Measurements from ENCODE around the gene UQCRC2. TPM values are rescaled to one million over a fixed set of nuclear protein-coding genes. Genes with fewer than 3 reads are reported as not detected.

Gene UQCRC2
- total and polyA plus RNA-seq, 10 of the 15 experiments (the other 5 are each of a cell fraction or from before 2014, with no cell fraction given), result 256 to 563 (median 327) TPM

GRCh38 chr16:21952793-21953540, at the start of gene UQCRC2 (continued):
- peak; percentile 99 for TF ChIP-seq SKIL (IDR thresholded peaks at IDR 0.05; ENCODE audit: low read depth, poor library complexity, severe bottlenecking)
- TF ChIP-seq ZBED1 (IDR thresholded peaks at IDR 0.05; ENCODE audit: borderline replicate concordance), result no peak
- peak; percentile 100 for TF ChIP-seq CHD1 (IDR thresholded peaks at IDR 0.05; ENCODE audit: low read depth, low read length)
- TF ChIP-seq, protein P1, sequence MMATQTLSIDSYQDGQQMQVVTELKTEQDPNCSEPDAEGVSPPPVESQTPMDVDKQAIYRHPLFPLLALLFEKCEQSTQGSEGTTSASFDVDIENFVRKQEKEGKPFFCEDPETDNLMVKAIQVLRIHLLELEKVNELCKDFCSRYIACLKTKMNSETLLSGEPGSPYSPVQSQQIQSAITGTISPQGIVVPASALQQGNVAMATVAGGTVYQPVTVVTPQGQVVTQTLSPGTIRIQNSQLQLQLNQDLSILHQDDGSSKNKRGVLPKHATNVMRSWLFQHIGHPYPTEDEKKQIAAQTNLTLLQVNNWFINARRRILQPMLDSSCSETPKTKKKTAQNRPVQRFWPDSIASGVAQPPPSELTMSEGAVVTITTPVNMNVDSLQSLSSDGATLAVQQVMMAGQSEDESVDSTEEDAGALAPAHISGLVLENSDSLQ (IDR thresholded peaks at IDR 0.05), result peak; percentile 63
- TF ChIP-seq MYC (IDR thresholded peaks at IDR 0.05; ENCODE audit: insufficient read depth, insufficient read length, insufficient replicate concordance, low read length, severe bottlenecking), result no peak
- no peak for TF ChIP-seq ZNF384 (IDR thresholded peaks at IDR 0.05; ENCODE audit: borderline replicate concordance, low read depth, low read length)
- no peak for TF ChIP-seq FOS (IDR thresholded peaks at IDR 0.05; ENCODE audit: borderline replicate concordance, extremely low read depth, insufficient read length)
- TF ChIP-seq, protein P2, sequence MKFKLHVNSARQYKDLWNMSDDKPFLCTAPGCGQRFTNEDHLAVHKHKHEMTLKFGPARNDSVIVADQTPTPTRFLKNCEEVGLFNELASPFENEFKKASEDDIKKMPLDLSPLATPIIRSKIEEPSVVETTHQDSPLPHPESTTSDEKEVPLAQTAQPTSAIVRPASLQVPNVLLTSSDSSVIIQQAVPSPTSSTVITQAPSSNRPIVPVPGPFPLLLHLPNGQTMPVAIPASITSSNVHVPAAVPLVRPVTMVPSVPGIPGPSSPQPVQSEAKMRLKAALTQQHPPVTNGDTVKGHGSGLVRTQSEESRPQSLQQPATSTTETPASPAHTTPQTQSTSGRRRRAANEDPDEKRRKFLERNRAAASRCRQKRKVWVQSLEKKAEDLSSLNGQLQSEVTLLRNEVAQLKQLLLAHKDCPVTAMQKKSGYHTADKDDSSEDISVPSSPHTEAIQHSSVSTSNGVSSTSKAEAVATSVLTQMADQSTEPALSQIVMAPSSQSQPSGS (IDR thresholded peaks at IDR 0.05; ENCODE audit: low read length), result peak; percentile 49
- TF ChIP-seq SMAD5 (IDR thresholded peaks at IDR 0.05; ENCODE audit: low read depth), result peak; percentile 86
- TF ChIP-seq STAT3 (IDR thresholded peaks at IDR 0.05; ENCODE audit: low read depth, low read length), result peak; percentile 92; the same call in 1 of the 2 replicates
- TF ChIP-seq NBN (IDR thresholded peaks at IDR 0.05), result peak; percentile 98
- peak; percentile 90; the same call in 1 of the 2 replicates for TF ChIP-seq WRNIP1 (IDR thresholded peaks at IDR 0.05; ENCODE audit: borderline replicate concordance, low read depth, low read length)
- no peak for TF ChIP-seq FOXM1 (IDR thresholded peaks at IDR 0.05; ENCODE audit: low read depth, low read length)
- peak; percentile 97 for TF ChIP-seq YY1 (IDR thresholded peaks at IDR 0.05; ENCODE audit: low read depth, low read length)
- TF ChIP-seq HDAC2 (IDR thresholded peaks at IDR 0.05), result no peak
- TF ChIP-seq PAX5 (IDR thresholded peaks at IDR 0.05; ENCODE audit: borderline replicate concordance, low read depth, low read length), result peak; percentile 39; the same call in 1 of the 2 replicates
- no peak for TF ChIP-seq RAD51 (IDR thresholded peaks at IDR 0.05)
- TF ChIP-seq SMAD1 (IDR thresholded peaks at IDR 0.05; ENCODE audit: low read depth, partially characterized antibody), result peak; percentile 76
- TF ChIP-seq FOXK2 (IDR thresholded peaks at IDR 0.05), result peak; percentile 99
- TF ChIP-seq, protein P3, sequence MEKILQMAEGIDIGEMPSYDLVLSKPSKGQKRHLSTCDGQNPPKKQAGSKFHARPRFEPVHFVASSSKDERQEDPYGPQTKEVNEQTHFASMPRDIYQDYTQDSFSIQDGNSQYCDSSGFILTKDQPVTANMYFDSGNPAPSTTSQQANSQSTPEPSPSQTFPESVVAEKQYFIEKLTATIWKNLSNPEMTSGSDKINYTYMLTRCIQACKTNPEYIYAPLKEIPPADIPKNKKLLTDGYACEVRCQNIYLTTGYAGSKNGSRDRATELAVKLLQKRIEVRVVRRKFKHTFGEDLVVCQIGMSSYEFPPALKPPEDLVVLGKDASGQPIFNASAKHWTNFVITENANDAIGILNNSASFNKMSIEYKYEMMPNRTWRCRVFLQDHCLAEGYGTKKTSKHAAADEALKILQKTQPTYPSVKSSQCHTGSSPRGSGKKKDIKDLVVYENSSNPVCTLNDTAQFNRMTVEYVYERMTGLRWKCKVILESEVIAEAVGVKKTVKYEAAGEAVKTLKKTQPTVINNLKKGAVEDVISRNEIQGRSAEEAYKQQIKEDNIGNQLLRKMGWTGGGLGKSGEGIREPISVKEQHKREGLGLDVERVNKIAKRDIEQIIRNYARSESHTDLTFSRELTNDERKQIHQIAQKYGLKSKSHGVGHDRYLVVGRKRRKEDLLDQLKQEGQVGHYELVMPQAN (conservative IDR thresholded peaks at IDR 0.05), result peak; percentile 92; the same call in 1 of the 2 replicates
- TF ChIP-seq TCF3 (IDR thresholded peaks at IDR 0.05; ENCODE audit: borderline replicate concordance, insufficient read depth, low read depth, low read length), result no peak
- TF ChIP-seq, protein P4, sequence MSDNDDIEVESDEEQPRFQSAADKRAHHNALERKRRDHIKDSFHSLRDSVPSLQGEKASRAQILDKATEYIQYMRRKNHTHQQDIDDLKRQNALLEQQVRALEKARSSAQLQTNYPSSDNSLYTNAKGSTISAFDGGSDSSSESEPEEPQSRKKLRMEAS (IDR thresholded peaks at IDR 0.05; ENCODE audit: low read depth, low read length), result no peak
- 0 out of 4 replicates have a peak, but pooled peaks of 1 of the 2 experiments have one; percentile 3 for TF ChIP-seq SRF (IDR thresholded peaks at IDR 0.05; ENCODE audit: low read depth in 2 of 2, low read length in 2 of 2)
